MCF 10A (cell line): ENCODE data around the gene RNF150. TPM values are rescaled to one million over a fixed set of nuclear protein-coding genes. Genes with fewer than 3 reads are reported as not detected.

Experiments used
- BruUV-seq: library from RNA; stranded (reverse); fragments of 400-500 nt; replicated peaks from 2 replicates; lab custom pipeline; 2021; lab: Mats Ljungman, UMichigan
- CTCF ChIA-PET: fragments of 300-600 bp; sonication (Branson Sonifier 250); formaldehyde crosslinking; extraction: SDS; loops from one replicate; lab custom pipeline; 2021; ENCODE audit warnings: antibody characterized with exemption, inconsistent platforms; lab: Yijun Ruan, JAX
- POLR2A ChIA-PET: fragments of 300-600, 350-650 bp; sonication (Branson Sonifier 250); formaldehyde crosslinking; extraction: SDS; loops from one replicate; lab custom pipeline; 2020; ENCODE audit warnings: antibody characterized with exemption, inconsistent platforms; lab: Yijun Ruan, JAX
- DNase-seq: peaks from one replicate; pipeline ENCODE4 v3.0.0-alpha.2; 2018; ENCODE audit not compliant: unreplicated experiment
- H3K27ac Mint-ChIP-seq: one replicate; pipeline ENCODE4 v1.8.0; 2022; ENCODE audit warnings: mild to moderate bottlenecking, low read depth, mixed read lengths; ENCODE audit not compliant: unreplicated experiment
- H3K27me3 Mint-ChIP-seq: one replicate; pipeline ENCODE4 v1.8.0; 2022; ENCODE audit warnings: mixed read lengths; ENCODE audit not compliant: insufficient read depth, unreplicated experiment
- H3K36me3 Mint-ChIP-seq: one replicate; pipeline ENCODE4 v1.8.0; 2022; ENCODE audit warnings: mild to moderate bottlenecking, moderate library complexity, mixed read lengths; ENCODE audit not compliant: insufficient read depth, unreplicated experiment
- H3K4me1 Mint-ChIP-seq: one replicate; pipeline ENCODE4 v1.8.0; 2022; ENCODE audit warnings: mixed read lengths; ENCODE audit not compliant: insufficient read depth, unreplicated experiment
- H3K4me3 Mint-ChIP-seq: one replicate; pipeline ENCODE4 v1.8.0; 2022; ENCODE audit warnings: mild to moderate bottlenecking, moderate library complexity, mixed read lengths; ENCODE audit not compliant: unreplicated experiment
- H3K9me3 Mint-ChIP-seq: one replicate; pipeline ENCODE4 v1.8.0; 2022; ENCODE audit warnings: mixed read lengths; ENCODE audit not compliant: unreplicated experiment
- CTCF ChIP-seq: fragments of 200-600 bp; IDR thresholded peaks from one replicate; pipeline ENCODE4 v1.8.0; 2022; ENCODE audit warnings: antibody characterized with exemption, mild to moderate bottlenecking; ENCODE audit not compliant: unreplicated experiment
- intact Hi-C: fragments of 100-400 bp; cut with micrococcal nuclease; formaldehyde crosslinking; loops from 2 replicates; pipeline ENCODE4 v1.14.1; 2022
- total RNA-seq: library from RNA; stranded (reverse); gene quantifications from 2 replicates; pipeline ENCODE4 v1.2.3, GENCODE V29; 2022

Gene RNF150
- total RNA-seq, 1 experiment from 2014 or later, result 0.44 TPM

- Mint-ChIP-seq H3K27ac (no peak overlapping the region), H3K36me3 (no peaks in the 10 kb centered on the region), H3K4me1 (no peaks in the 10 kb centered on the region), H3K4me3 (no peak overlapping the region), H3K27me3 (no peaks in the 10 kb centered on the region), H3K9me3 (no peaks in the 10 kb centered on the region)
- BruUV-seq, result no TSS peak
- DNase-seq, result no peak
- intact Hi-C loops, result no loop called here
- TF ChIP-seq CTCF, result no peak
- ChIA-PET CTCF (no interaction called here), POLR2A (interaction anchor here (0.7 kb wide), 1 partner anchor 26 kb away, joined by 3 read pairs; no protein-coding TSS in a partner anchor)
Observed at GRCh38 chr4:141079393-141079930, 53.8 kb downstream of the RNF150 start.

DNA sequence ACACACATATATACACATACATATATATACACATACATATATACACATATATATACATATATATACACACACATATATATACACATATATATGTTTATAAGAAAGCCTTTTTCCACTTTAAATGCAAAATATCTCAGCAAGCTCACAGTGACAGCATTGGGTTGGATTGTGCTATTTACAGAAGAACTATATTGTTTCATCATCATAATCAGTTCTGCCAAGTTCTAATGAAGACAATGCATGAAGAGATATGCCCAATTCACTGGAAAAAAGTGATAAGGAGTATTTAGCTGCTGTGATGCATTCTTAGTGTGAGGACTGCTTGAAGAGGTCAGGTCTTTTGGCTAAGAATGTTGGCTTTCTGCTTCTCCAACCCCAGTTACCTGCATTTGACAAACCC is 54.4 kb downstream of the RNF150 start:
- intact Hi-C loops, result no loop called here
- ChIA-PET CTCF (interaction anchor here (0.7 kb wide), 1 partner anchor 16 kb away, joined by 3 read pairs; no protein-coding TSS in a partner anchor), POLR2A (interaction anchor here (0.7 kb wide), 1 partner anchor 27 kb away, joined by 3 read pairs; no protein-coding TSS in a partner anchor)
- no TSS peak for BruUV-seq
- Mint-ChIP-seq H3K9me3 (no peaks in the 10 kb centered on the region), H3K27me3 (no peaks in the 10 kb centered on the region), H3K4me3 (no peak overlapping the region), H3K27ac (no peak overlapping the region), H3K4me1 (no peaks in the 10 kb centered on the region), H3K36me3 (no peaks in the 10 kb centered on the region)
- TF ChIP-seq CTCF, result no peak
- no peak for DNase-seq

DNA sequence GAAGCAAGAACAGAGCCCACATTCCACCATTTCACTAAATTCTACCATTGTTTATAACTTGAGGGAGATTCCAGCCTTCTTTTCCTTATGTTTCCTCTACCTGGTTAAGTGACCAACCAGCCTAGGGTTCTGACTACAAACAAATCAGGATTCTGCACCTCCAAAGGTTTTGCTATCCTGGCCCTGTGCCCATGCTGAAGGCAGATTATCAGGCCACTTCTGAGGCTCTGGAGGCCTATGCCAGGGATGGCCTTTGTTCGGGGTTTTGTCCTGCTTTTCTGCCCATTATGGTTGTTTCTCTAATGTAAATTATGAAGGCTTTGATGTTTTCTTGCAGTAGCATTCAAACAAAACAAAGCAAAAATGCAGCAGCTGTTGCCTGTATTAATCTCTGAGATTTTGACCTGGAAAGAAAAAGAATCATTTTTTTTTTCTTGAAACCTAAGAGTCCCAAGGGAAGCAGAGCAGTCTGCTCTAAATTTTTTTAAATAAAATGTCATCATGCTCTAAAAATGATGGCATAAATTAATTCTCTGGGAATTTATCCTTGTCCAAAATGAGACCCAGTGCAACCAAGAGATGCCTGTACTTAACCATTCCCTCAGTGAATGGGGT is 55.6 kb downstream of the RNF150 start:
- Mint-ChIP-seq H3K9me3 (no peaks in the 10 kb centered on the region), H3K27me3 (no peaks in the 10 kb centered on the region), H3K27ac (no peak overlapping the region), H3K4me3 (no peak overlapping the region), H3K4me1 (no peaks in the 10 kb centered on the region), H3K36me3 (no peaks in the 10 kb centered on the region)
- POLR2A ChIA-PET, result no interaction called here
- no peak for DNase-seq
- intact Hi-C loops, result no loop called here
- BruUV-seq, result no TSS peak
- no peak for TF ChIP-seq CTCF
- CTCF ChIA-PET, result interaction anchor here (1.5 kb wide), 1 partner anchor 57 kb away, joined by 5 read pairs; no protein-coding TSS in a partner anchor

DNA sequence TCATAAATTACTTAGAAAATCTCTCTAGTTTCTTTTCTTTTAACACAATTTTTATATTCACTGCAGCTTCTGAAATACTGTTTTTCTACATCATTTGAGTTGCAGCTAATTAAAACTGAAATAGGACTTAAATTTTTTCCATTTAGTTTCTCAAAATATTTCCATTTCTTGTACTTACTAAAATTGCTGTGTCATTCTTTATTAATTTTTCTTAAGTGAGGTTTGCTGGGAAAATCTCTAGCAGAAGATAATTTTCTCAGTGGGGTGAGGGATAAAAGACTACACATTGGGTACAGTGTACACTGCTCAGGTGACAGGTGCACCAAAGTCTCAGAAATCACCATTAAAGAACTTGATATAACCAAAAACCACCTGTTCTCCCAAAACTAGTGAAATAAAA is 57.7 kb downstream of the RNF150 start:
- no TSS peak for BruUV-seq
- ChIA-PET POLR2A (no interaction called here), CTCF (no interaction called here)
- Mint-ChIP-seq H3K4me1 (no peaks in the 10 kb centered on the region), H3K27ac (no peak overlapping the region), H3K4me3 (no peak overlapping the region), H3K27me3 (no peaks in the 10 kb centered on the region), H3K9me3 (no peaks in the 10 kb centered on the region), H3K36me3 (no peaks in the 10 kb centered on the region)
- no peak for DNase-seq
- intact Hi-C loops, result no loop called here
- TF ChIP-seq CTCF, result no peak
